Measurements from ENCODE around the gene FMNL2.

- no peak for TF ChIP-seq POLR2A (IDR thresholded peaks at IDR 0.05; ENCODE audit: low read depth, low read length)
- TF ChIP-seq POLR2AphosphoS5 (IDR thresholded peaks at IDR 0.05; ENCODE audit: low read depth, low read length), result no peak
These were observed 264.2 kb downstream of the FMNL2 start for GRCh38 chr2:152598975-152599759.
